CD4-positive, alpha-beta T cell treated with Interleukin-15 for 1 hour (primary cell): ENCODE results near the gene ITSN2.
A peak's percentile ranks its signal among the peaks of the same experiment; 100 is the strongest.
"Not testable (repeated sequence)": the region's sequence is repeated elsewhere in the genome, so short reads cannot be mapped to it uniquely, and the experiment has no call there.

Source experiments
- DNase-seq: peaks from one replicate; pipeline ENCODE4 v3.0.0-alpha.2; 2020

Gene ITSN2

GRCh38 chr2:24362253-24362652, 1.9 kb upstream of the ITSN2 start:
- no peak for DNase-seq

- DNase-seq, result no peak
Measured at GRCh38 chr2:24360963-24361330, 611 bp upstream of the ITSN2 start.

GRCh38 chr2:24359129-24360049, 947 bp downstream of the ITSN2 start:
- peak; percentile 36 for DNase-seq

GRCh38 chr2:24357767-24358166, 2.6 kb downstream of the ITSN2 start:
- not testable (repeated sequence) for DNase-seq

- DNase-seq, result not testable (repeated sequence)
Measured at GRCh38 chr2:24357115-24357514, 3.2 kb downstream of the ITSN2 start.

- DNase-seq, result no peak
Measured at GRCh38 chr2:24354957-24355356, 5.4 kb downstream of the ITSN2 start.

GRCh38 chr2:24354395-24354794, 5.9 kb downstream of the ITSN2 start:
- DNase-seq, result no peak

- DNase-seq, result no peak
Measured at GRCh38 chr2:24353973-24354372, 6.4 kb downstream of the ITSN2 start.

- DNase-seq, result no peak
Measured at GRCh38 chr2:24353364-24353763, 7.0 kb downstream of the ITSN2 start.

- no peak for DNase-seq
Measured at GRCh38 chr2:24352664-24353063, 7.7 kb downstream of the ITSN2 start.

- no peak for DNase-seq
Measured at GRCh38 chr2:24351981-24352380, 8.4 kb downstream of the ITSN2 start.

GRCh38 chr2:24351627-24351938, 8.8 kb downstream of the ITSN2 start:
- no peak for DNase-seq

GRCh38 chr2:24350826-24351626, 9.3 kb downstream of the ITSN2 start:
- no peak for DNase-seq

GRCh38 chr2:24349097-24349496, 11.2 kb downstream of the ITSN2 start:
- no peak for DNase-seq

- DNase-seq, result no peak
Measured at GRCh38 chr2:24345937-24346336, 14.4 kb downstream of the ITSN2 start.

GRCh38 chr2:24343225-24343882, 17.0 kb downstream of the ITSN2 start:
- DNase-seq, result no peak

GRCh38 chr2:24342110-24342910, 18.0 kb downstream of the ITSN2 start:
- DNase-seq, result no peak

- DNase-seq, result no peak
Measured at GRCh38 chr2:24339856-24340262, 20.5 kb downstream of the ITSN2 start.

- not testable (repeated sequence) for DNase-seq
Measured at GRCh38 chr2:24339098-24339497, 21.2 kb downstream of the ITSN2 start.

GRCh38 chr2:24337890-24338289, 22.4 kb downstream of the ITSN2 start:
- no peak for DNase-seq

GRCh38 chr2:24336811-24337210, 23.5 kb downstream of the ITSN2 start:
- DNase-seq, result no peak

- no peak for DNase-seq
Measured at GRCh38 chr2:24334245-24334633, 26.1 kb downstream of the ITSN2 start.
